NCI-H2227 (cell line): ENCODE data around the gene PANX1.

Experiments
- DNase-seq: peaks from one replicate; lab custom pipeline; 2025; ENCODE audit not compliant: unreplicated experiment; lab: John Stamatoyannopoulos, UW

The PANX1 gene

GRCh38 chr11:94184362-94184761 is 55.7 kb downstream of the PANX1 start:
- no peak for DNase-seq

GRCh38 chr11:94184846-94185245 is 56.2 kb downstream of the PANX1 start:
- no peak for DNase-seq

GRCh38 chr11:94185416-94186084 is 56.9 kb downstream of the PANX1 start:
- DNase-seq, result no peak

- no peak for DNase-seq
Observed at GRCh38 chr11:94186342-94187203, 57.9 kb downstream of the PANX1 start.

- DNase-seq, result no peak
Observed at GRCh38 chr11:94193288-94193687, 64.6 kb downstream of the PANX1 start.

- no peak for DNase-seq
Observed at GRCh38 chr11:94194712-94195111, 66.1 kb downstream of the PANX1 start.

GRCh38 chr11:94196363-94196762 is 67.7 kb downstream of the PANX1 start:
- DNase-seq, result no peak

- DNase-seq, result no peak
Observed at GRCh38 chr11:94198718-94199117, 70.1 kb downstream of the PANX1 start.

- DNase-seq, result no peak
Observed at GRCh38 chr11:94199136-94200130, 70.8 kb downstream of the PANX1 start.

GRCh38 chr11:94201004-94201465 is 72.4 kb downstream of the PANX1 start:
- no peak for DNase-seq

GRCh38 chr11:94203070-94203469 is 74.4 kb downstream of the PANX1 start:
- no peak for DNase-seq

GRCh38 chr11:94211261-94211830 is 82.7 kb downstream of the PANX1 start:
- DNase-seq, result no peak

GRCh38 chr11:94212898-94213297 is 84.3 kb downstream of the PANX1 start:
- DNase-seq, result no peak

GRCh38 chr11:94217705-94218104 is 89.1 kb downstream of the PANX1 start:
- DNase-seq, result no peak

GRCh38 chr11:94218372-94218771 is 89.7 kb downstream of the PANX1 start:
- DNase-seq, result no peak

GRCh38 chr11:94219771-94220170 is 91.1 kb downstream of the PANX1 start:
- DNase-seq, result no peak

- no peak for DNase-seq
Observed at GRCh38 chr11:94224078-94224477, 95.4 kb downstream of the PANX1 start.
